Midbrain (tissue), 1 donor: ENCODE results near the gene CDH13.

Experiments used
- DNase-seq: peaks from one replicate; lab custom pipeline; 2025; lab: John Stamatoyannopoulos, UW

Gene CDH13

GRCh38 chr16:83681381-83681956 lies 1054.7 kb downstream of the CDH13 start:
- DNase-seq, result no peak

- no peak for DNase-seq
These were observed 1055.5 kb downstream of the CDH13 start for GRCh38 chr16:83682116-83682867.

- no peak for DNase-seq
These were observed 1056.1 kb downstream of the CDH13 start for GRCh38 chr16:83682868-83683235.

GRCh38 chr16:83685615-83686165 lies 1058.9 kb downstream of the CDH13 start:
- no peak for DNase-seq

GRCh38 chr16:83686726-83687125 lies 1060.0 kb downstream of the CDH13 start:
- DNase-seq, result no peak

- no peak for DNase-seq
These were observed 1062.6 kb downstream of the CDH13 start for GRCh38 chr16:83689385-83689831.

- DNase-seq, result no peak
These were observed 1065.5 kb downstream of the CDH13 start for GRCh38 chr16:83692224-83692623.

GRCh38 chr16:83698964-83699363 lies 1072.2 kb downstream of the CDH13 start:
- no peak for DNase-seq

GRCh38 chr16:83699817-83700216 lies 1073.0 kb downstream of the CDH13 start:
- no peak for DNase-seq

GRCh38 chr16:83700918-83701317 lies 1074.1 kb downstream of the CDH13 start:
- DNase-seq, result no peak

GRCh38 chr16:83701494-83701893 lies 1074.7 kb downstream of the CDH13 start:
- no peak for DNase-seq

- DNase-seq, result no peak
These were observed 1077.9 kb downstream of the CDH13 start for GRCh38 chr16:83704656-83705055.

- no peak for DNase-seq
These were observed 1079.1 kb downstream of the CDH13 start for GRCh38 chr16:83705856-83706255.

GRCh38 chr16:83706394-83706793 lies 1079.6 kb downstream of the CDH13 start:
- no peak for DNase-seq

GRCh38 chr16:83711069-83711468 lies 1084.3 kb downstream of the CDH13 start:
- no peak for DNase-seq

- no peak for DNase-seq
These were observed 1086.8 kb downstream of the CDH13 start for GRCh38 chr16:83713597-83713996.

- no peak for DNase-seq
These were observed 1087.5 kb downstream of the CDH13 start for GRCh38 chr16:83714286-83714685.

GRCh38 chr16:83715217-83715920 lies 1088.6 kb downstream of the CDH13 start:
- DNase-seq, result no peak

GRCh38 chr16:83717308-83717707 lies 1090.5 kb downstream of the CDH13 start:
- DNase-seq, result no peak

GRCh38 chr16:83717814-83718213 lies 1091.0 kb downstream of the CDH13 start:
- peak; percentile 51 for DNase-seq

GRCh38 chr16:83720213-83720612 lies 1093.4 kb downstream of the CDH13 start:
- DNase-seq, result no peak

- no peak for DNase-seq
These were observed 1094.2 kb downstream of the CDH13 start for GRCh38 chr16:83720981-83721380.

- DNase-seq, result no peak
These were observed 1094.9 kb downstream of the CDH13 start for GRCh38 chr16:83721676-83722075.
